GM19238 (cell line): Measurements from ENCODE around the gene GSTO1.

Source experiments
- DNase-seq: peaks from one replicate; pipeline ENCODE4 v3.0.0; 2011; ENCODE audit warnings: low spot score; ENCODE audit not compliant: insufficient read length

Gene GSTO1

DNA sequence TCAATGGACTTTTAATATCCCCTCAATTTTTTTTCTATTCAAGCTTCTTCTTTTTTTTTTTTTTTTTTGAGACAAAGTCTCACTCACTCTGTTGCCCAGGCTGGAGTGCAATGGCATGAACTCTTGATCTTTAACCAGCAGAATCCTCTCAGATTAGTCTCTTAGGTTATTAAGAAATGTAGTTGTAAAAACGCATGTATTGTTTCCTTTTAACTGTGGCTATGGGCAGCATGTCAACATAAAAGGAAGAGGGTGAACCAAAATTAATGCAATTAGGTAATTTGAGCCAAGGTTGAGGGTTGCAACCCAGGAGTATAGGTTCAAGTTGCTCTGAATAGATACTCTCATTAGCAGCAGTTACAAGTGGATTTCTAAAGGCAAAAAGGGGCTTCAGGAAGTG lies 4.3 kb upstream of the GSTO1 start:
- DNase-seq = no peak

DNA sequence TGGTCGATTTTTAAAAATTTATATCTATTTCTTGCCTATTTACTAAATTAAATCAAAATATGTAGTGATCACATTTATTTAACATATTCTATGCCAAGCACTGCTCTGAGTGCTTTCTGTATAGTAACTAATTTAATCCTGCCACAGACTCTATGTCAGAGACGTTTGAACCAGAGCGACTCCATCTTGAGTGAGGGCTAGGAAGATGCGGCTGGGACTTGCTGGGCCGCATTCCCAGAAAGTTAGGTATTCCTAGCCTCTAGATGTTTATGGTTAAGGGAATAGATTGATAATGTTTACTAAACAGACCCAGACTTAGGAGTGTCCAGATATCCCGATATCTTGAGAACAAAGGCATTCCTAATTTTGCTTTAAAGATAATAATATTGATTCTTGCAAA lies 3.2 kb upstream of the GSTO1 start:
- no peak for DNase-seq

DNA sequence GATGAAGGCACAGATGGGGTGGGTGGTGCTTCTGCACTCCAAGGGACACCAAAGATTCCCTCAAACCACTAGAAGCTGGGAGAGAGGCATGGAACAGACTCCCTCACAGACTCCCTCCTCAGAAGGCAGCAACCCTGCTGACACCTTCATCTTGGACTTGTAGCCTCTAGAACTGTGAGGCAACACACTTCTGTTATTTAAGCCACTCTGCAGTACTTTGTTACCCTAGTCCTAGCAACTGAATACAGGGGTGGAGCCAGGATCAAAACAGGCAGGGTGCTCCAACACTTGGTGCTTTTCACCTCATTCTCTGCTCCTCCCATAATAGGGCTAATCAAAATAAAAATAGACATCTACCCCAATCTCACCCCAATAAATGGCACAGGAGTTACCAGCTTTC lies 2.3 kb upstream of the GSTO1 start:
- DNase-seq = no peak

DNA sequence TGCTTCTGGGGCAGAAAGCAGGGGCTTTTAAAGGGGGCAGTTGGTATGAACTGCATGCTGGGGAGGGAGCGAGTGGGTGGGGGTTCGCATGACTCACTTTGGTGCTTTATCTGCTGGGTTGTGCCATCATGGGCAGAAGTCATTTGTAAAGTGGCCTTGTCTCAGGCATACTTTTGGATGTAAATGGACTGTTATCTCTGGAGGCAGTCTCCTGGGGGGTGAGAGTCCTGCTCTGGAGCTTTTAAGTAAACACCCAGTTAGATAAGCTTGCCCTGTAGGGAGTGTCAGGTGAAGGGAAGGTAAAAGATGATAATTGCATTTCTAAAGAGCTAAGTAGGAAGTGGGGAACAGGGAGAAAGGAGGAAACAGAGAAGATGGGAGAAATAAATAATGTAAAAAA lies 1.6 kb upstream of the GSTO1 start:
- DNase-seq = no peak

DNA sequence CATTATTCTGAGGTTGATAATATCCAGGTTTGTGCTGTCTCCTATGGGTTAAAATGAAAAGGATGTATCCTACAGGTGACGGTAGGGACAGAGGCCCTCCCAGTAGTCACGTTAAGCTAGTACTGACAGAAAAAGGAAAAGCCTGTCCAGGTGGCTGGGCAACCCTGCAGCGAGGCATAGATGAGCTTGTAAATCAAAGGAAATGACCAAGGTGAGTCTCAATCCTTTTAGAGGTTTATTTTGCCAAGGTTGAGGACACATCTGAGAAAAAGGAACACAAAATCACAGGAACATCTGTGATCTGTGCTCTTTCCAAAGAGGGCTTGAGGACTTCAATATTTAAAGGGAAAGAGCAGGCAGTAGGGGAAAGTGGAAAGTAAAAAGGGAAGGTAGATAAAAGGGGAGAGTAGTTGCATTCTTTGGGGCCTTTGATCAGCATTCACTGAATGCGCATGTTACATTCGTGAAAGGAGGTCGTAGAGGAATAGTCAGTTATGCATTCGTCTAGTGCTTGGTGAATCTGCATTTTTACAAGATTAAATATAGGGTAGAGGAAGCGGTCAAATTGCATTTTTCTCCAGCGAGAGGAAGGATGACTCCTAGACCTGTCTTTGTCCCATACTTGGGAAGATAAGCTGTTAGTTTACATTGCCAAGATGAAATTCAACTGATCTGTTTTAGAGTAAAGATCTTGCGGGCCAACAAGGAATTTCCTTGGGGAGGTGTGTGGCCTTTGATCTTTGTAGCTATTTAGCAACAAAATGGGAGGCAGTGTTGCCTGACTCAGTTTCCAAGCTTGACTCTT lies 884 bp upstream of the GSTO1 start:
- no peak for DNase-seq

DNA sequence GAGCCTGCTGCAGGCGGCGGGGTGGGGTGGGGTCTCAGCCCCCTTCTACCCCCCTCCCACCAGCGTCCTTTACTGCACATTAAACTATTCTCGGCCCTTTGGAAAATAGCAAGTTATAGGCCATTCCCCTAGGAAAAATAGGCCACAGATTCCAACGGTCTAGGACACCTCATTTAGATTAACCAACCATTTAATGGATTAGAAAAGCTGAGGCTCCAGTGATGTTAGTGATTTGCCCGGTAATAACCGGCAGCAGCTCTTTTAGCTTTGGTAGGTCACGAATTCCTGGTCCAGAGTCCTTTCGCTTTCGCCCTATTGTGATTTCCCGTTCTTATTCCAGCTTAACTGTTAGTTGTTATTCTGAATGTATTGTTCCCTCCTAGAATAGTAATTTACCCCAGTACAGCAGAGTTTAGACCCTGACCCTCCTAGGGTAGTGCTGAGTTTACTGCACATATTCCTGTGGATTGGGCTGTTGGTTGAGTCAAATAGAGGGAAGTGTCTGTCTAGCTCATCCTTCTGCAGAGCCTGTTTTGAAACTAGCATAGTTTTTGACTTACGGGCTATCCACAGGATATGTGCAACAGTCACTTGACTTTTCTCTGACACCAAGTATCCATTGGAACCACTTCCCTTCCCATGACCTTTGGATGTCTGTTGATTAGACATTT lies 754 bp downstream of the GSTO1 start:
- peak; percentile 19 for DNase-seq

DNA sequence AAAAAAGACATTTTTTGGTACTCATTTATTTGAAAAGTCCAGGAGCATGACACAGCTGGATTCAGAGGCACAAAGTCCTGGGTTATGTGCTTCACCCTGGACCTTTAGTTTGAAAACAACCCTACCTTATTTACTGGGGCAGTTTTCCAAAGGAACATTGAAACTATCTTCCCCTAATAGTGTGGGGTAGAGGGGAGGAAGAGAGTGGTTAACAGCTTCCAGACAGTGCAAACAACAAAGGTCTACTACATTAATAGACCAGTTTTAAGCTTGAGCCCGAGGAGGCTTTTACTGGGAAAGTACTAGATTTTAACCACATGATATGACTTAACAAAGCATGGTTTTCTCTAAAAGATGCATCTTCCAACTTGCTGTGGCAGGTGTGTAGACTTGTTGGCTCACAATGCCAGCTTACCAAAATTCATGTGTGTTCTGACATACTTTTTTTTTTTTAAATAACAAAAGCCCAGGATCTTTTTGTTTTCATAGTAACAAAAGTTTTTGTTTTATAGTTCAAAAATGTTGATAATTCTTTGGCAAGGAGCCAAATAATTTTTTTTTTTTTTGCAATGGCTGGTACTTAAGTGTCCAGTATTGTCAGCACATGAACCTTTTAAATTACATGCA lies 1.8 kb downstream of the GSTO1 start:
- no peak for DNase-seq

DNA sequence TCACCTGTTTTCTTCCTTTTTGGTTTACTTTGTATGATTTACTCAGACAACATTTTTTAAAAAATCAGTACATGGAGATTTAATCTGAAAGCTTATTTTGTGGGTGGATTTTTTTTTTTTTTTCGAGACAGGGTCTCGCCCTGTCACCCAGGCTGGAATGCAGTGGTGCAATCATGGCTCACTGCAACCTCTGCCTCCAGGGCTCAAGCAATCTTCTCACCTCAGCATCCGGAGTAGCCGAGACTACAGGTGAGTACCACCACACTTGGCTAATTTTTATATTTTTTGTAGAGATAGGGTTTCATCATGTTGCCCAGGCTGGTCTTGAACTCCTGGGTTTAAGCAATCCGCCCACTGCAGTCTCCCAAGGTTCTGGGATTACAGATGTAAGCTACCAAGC lies 2.5 kb downstream of the GSTO1 start:
- no peak for DNase-seq

DNA sequence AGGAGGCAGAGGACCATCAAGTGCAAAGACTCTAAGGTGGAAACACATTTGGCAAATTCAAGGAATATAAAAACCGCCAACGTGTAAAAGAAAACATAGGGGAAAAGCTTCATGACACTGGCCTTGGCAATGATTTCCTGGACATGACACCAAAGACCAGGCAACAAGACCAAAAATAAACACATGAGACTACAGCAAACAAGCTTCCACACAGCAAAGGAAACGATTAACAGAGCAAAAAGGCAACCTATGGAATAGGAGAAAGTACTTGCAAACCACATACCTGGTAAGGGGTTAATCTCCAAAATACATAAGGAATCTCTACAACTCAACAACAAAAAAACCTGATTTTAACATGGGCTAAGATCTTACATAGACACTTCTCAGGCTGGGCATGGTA lies 3.5 kb downstream of the GSTO1 start:
- no peak for DNase-seq

DNA sequence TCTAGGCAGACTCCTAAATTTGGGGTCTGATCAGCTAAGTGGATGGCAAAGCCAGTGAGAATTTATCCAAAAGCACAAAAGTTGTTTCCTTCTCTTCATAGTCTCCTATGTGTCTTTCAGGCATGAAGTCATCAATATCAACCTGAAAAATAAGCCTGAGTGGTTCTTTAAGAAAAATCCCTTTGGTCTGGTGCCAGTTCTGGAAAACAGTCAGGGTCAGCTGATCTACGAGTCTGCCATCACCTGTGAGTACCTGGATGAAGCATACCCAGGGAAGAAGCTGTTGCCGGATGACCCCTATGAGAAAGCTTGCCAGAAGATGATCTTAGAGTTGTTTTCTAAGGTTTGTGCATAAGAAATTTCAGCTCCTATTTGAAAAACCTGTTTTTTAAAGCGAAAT lies 4.8 kb downstream of the GSTO1 start:
- no peak for DNase-seq

DNA sequence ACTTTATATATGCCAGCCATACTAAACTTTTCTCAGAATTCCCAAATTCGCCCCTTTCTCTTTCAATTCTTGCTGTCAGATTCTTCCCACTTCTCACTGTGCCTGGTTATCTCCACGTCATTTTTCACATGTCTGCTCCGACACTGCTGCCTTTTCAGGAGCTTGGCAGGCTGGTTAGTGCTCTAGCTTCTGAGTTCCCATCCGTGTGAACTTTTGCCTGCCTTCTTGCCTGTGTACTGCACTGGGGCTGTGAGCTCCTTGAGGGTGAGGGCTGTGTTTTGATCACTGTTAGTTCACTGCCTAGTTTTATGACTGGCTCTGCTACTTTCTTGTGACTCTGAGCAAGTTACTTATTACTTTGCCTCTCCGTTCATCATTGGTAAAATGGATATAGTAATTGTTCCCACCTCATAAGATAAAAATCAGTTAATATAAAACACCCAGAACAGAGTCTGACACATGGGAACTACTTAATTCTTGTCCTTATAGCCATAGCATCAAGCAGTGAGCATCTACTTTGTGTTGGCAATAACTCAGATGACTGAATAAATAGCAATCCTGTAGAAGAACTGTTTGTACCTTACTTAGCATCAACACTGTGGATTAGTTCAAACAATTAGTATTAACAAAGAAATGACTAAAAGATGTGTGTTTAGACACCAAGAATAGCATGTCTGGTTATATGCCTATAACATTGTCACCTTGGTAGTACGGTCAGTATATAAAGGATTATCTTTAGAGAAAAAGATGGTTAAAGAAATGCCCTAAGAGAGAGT lies 5.5 kb downstream of the GSTO1 start:
- DNase-seq = no peak

DNA sequence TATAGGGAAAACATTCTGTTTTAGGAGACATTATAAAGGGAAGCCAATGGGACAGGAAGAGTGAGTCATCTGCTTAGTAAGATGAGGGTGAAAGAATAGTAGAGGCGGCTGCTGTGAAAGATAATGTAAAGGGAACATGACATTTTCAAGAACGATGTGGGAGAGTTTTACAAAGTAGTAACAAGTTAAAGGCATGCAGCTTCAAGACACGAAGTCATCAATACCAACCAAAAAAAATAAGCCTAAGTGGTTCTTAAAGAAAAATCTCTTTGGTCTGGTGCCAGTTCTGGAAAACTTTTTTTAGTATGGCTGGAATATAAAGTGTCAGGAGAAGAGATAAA lies 6.1 kb downstream of the GSTO1 start:
- no peak for DNase-seq

DNA sequence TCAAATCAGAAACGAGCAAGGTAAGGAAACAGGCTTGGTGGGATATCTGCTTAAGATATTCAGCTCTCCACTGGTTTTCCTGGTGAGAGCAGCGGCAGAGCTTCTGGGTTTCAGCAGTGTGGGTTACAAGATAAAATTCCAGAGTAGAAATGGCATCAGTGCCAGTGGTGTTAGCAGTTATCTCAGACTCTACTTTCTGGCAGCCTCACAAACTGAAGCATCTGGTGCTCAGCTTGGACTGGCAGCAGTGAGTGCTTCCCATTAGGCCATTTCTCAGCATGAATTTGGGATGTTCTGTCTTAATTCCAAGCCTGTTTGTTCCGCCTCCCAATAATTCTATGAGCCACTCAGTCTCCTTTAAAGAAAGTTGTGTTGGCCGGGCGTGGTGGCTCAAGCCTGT lies 7.4 kb downstream of the GSTO1 start:
- DNase-seq = no peak

DNA sequence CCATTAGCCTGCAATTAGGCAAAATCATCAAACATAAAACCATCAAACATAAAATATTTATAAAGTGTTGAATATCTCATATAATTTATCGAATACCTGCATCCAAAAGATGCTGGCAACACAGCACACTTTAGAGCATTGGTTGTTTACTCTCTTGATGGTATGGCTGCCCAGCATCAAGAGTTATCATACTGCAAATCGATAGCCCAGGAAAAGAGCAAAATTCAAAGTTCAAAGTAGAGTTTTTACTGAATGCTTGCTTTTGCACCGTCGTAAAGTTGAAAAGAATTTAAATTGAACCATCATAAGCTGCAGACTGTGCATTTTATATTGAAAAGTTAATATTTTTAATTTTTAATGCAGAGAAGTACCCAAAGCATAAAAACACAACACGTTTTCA lies 10.1 kb downstream of the GSTO1 start:
- DNase-seq = no peak

DNA sequence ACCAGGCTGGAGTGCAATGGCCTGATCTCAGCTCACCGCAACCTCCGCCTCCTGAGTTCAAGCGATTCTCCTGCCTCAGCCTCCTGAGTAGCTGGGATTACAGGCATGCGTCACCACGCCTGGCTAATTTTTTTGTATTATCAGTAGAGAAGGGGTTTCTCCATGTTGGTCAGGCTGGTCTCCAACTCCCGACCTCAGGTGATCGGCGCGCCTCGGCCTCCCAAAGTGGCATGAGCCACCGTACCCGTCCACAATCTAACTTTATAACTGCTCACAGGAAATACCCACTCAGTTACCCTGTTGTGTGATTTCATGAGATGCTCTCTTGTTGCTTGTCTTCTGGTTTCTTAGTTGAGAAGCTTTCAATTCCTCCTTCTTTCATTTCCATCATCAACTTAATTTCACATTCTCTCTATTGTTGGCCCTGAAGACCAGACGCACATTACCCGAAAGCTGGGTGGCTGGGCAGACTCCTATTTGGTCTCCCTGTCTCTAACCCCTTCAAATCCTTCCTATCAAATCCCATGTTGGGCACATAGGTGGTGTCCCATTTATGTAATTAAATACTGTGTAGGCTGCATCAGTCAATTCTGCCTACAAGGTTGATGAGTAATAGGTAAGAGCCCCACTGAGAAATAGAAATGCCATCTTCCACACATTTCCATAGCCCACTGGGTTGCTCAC lies 13.2 kb downstream of the GSTO1 start:
- no peak for DNase-seq

DNA sequence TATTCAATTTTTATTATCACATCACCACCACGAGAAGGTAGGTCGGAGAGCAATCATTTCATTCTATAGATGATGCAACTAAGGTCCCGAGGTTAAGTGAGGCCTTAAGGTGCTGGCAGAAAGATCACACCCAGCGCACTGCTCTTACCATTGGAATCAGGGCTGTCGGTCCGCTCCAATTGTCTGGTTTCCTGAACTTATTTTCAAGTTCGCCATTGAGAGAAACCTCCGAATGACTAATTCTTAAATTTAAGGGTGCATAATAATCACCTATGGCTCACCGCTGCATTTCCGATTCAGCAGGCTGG lies 13.7 kb downstream of the GSTO1 start:
- no peak for DNase-seq

DNA sequence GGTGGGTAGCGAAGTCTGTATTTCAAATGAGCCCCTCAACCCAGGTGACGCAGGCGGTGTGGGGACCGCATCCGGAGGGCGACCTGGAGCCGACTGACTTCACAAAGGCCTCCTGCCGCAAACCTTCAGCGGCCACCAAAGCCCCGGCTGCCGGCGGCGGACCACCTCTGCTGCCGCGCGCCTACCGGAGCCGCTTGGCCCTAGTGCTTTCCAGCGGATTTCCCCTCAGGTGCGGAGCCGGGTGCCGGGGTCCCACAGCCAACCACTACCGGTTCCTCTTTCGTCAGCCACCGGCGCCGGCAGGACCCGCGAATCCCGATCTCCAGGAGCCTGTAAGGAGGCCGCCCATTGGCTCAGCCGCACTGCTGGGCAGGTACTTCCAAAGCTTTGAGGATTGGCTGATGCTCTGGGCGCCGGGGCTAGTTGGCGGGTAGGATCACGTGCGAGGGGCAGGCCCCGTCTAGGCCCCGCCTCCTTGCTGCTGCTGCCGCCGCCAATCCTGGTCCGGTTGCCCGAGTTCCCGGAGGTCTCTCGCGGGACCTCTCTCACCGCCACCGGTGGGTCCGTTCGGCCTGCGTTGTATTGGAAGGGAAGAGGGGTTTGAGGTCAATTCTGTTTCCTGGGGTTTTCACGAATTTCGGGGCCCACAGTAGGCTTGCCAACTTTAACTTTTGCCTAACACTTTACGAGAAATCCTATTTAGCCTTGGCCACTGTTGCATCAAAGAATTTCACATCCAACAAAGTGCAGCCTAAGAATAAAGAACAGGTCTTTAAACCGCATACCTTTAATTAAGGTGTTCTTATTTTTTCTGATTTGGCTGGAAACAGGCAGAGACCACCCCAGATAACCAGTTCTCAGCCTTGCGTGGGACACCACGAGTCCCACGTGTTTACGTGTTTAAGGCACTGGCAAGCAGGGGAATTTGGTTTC lies 14.3 kb downstream of the GSTO1 start, which contains the start of gene GSTO2:
Gene GSTO2, plus strand, starts transcription at position 472 of the 933 bp plus-strand sequence. CDS start 5,732 bp downstream, outside the sequence.
- peak; percentile 99 for DNase-seq

DNA sequence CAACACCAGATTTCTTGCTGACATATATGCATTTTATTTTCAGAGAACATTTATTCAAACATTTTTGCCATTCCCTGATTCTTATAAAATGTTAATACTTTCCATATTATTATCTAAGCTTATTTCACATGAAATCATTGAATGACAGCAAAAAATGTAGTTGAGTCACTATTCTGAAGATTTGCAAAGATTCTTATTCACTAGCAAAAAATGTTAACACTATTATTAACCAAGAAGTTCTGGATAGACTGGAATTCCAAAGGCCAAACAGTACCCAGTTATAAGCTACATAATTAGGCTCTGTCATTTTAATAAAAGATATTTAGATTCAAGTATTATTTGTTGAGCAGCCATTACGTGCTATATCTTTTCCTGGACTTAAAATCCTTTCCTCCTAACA lies 18.6 kb downstream of the GSTO1 start:
- no peak for DNase-seq

DNA sequence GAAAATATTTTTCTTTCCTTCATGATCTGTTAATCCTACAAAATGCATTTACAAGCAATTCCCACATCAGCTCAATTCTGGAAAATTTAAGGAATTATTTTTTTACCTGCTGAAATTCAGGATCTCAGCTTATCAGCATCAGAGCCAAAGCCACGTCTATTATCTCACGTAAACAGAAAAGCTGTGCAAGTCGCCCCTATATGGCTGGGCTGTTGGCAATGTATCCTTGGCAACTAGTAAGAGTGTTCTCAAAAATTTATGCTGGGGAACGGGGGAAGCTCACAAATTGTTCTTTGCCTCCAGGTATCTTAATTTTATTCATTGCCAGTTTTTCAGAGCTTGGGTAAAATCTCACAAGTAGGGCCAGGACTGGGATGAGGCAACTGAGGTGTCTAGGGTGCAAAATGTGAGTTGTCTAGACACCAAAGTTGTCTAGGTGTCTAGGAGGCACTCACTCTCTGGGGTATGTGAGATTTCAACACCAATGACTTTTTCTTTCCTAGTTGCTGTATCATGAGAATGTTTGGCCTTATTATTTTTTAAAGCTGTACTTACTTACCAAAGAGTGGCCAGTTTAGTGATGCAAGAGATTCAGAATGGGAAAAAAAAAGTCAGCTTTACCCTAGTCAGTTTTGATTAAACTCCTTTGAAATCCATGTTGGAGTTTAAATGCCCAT lies 19.3 kb downstream of the GSTO1 start:
- DNase-seq = no peak
